ENCODE measurements around the gene DOCK9.

DNA sequence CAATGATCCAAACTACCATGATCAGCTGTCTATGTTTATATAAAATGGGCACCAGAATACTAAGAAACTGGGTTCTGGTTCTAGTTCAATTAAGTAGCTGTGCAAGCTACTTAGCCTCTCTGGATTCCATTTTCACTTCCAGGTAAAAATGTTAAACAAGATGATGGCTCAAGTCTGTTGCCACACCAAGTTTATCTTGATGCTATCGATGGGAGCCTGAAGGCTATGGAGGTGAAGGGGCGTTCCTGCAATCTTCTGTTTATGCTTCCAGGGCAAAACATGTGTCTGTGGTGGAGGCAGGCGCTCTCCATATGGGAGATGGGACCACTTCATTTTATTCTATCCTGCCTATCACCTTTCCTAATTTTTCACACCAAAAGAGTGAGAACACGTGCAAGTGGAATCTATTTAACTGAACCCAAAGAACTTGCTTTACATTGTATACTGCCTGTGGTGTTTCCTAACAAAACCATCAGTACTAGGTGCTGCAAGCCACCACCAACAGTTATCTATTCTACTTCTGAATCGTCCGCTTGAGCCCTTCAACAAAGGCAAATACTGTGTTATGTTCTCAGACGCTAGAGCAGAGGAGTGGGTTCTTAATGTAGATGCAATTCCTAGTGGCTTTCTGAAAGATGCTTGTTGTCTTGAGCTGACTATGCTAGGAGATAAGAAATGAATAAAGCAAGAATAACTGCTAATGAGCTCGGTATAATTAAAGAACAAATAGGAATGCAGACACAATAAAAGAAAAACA lies 70.9 kb downstream of the DOCK9 start:
- TF ChIP-seq, protein P1, sequence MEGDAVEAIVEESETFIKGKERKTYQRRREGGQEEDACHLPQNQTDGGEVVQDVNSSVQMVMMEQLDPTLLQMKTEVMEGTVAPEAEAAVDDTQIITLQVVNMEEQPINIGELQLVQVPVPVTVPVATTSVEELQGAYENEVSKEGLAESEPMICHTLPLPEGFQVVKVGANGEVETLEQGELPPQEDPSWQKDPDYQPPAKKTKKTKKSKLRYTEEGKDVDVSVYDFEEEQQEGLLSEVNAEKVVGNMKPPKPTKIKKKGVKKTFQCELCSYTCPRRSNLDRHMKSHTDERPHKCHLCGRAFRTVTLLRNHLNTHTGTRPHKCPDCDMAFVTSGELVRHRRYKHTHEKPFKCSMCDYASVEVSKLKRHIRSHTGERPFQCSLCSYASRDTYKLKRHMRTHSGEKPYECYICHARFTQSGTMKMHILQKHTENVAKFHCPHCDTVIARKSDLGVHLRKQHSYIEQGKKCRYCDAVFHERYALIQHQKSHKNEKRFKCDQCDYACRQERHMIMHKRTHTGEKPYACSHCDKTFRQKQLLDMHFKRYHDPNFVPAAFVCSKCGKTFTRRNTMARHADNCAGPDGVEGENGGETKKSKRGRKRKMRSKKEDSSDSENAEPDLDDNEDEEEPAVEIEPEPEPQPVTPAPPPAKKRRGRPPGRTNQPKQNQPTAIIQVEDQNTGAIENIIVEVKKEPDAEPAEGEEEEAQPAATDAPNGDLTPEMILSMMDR (IDR thresholded peaks at IDR 0.05): no peak
- TF ChIP-seq, protein P2, sequence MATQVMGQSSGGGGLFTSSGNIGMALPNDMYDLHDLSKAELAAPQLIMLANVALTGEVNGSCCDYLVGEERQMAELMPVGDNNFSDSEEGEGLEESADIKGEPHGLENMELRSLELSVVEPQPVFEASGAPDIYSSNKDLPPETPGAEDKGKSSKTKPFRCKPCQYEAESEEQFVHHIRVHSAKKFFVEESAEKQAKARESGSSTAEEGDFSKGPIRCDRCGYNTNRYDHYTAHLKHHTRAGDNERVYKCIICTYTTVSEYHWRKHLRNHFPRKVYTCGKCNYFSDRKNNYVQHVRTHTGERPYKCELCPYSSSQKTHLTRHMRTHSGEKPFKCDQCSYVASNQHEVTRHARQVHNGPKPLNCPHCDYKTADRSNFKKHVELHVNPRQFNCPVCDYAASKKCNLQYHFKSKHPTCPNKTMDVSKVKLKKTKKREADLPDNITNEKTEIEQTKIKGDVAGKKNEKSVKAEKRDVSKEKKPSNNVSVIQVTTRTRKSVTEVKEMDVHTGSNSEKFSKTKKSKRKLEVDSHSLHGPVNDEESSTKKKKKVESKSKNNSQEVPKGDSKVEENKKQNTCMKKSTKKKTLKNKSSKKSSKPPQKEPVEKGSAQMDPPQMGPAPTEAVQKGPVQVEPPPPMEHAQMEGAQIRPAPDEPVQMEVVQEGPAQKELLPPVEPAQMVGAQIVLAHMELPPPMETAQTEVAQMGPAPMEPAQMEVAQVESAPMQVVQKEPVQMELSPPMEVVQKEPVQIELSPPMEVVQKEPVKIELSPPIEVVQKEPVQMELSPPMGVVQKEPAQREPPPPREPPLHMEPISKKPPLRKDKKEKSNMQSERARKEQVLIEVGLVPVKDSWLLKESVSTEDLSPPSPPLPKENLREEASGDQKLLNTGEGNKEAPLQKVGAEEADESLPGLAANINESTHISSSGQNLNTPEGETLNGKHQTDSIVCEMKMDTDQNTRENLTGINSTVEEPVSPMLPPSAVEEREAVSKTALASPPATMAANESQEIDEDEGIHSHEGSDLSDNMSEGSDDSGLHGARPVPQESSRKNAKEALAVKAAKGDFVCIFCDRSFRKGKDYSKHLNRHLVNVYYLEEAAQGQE (IDR thresholded peaks at IDR 0.05; ENCODE audit: insufficient read depth in 1 of 2, low read depth in 2 of 2, low read length in 1 of 2): no peak

Measured in Panc1 (cell line).